Measurements from ENCODE around the gene LPAR1.

Gene LPAR1

DNA sequence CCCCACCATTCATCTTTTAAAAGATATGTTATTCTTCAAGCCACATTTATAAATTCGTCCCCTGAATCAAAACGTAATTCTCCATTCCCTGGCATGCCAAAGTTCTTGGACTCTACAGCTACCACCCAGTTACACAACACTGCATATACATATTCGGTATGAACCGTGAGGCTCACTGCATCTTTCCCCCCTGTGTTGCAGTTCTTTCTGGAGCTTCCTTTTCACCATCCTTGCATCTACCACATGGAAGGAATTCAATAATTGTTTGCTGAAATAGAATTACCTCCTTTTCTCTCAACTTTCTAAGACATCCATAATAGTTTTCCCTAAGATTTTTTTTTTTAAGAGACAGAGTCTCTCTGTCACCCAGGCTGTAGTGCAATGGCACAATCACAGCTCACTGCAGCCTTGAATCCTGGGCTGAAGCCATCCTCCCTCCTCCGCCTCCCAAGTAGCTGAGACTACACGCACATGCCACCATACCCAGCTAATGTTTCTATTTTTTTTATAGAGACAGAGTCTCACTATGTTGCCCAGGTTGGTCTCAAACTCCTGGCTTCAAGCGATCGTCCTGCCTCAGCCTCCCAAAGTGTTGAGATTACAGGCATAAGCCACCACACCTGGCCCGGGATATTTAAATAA lies 3.3 kb downstream of the LPAR1 start:
- no peak overlapping the region for H3K4me3 ChIP-seq (ENCODE audit: low read length)
- no peak for DNase-seq (ENCODE audit: low read depth)
- TF ChIP-seq, protein P1, sequence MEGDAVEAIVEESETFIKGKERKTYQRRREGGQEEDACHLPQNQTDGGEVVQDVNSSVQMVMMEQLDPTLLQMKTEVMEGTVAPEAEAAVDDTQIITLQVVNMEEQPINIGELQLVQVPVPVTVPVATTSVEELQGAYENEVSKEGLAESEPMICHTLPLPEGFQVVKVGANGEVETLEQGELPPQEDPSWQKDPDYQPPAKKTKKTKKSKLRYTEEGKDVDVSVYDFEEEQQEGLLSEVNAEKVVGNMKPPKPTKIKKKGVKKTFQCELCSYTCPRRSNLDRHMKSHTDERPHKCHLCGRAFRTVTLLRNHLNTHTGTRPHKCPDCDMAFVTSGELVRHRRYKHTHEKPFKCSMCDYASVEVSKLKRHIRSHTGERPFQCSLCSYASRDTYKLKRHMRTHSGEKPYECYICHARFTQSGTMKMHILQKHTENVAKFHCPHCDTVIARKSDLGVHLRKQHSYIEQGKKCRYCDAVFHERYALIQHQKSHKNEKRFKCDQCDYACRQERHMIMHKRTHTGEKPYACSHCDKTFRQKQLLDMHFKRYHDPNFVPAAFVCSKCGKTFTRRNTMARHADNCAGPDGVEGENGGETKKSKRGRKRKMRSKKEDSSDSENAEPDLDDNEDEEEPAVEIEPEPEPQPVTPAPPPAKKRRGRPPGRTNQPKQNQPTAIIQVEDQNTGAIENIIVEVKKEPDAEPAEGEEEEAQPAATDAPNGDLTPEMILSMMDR (IDR thresholded peaks at IDR 0.05; ENCODE audit: insufficient read depth, low read depth, low read length, missing control alignments), result no peak

DNA sequence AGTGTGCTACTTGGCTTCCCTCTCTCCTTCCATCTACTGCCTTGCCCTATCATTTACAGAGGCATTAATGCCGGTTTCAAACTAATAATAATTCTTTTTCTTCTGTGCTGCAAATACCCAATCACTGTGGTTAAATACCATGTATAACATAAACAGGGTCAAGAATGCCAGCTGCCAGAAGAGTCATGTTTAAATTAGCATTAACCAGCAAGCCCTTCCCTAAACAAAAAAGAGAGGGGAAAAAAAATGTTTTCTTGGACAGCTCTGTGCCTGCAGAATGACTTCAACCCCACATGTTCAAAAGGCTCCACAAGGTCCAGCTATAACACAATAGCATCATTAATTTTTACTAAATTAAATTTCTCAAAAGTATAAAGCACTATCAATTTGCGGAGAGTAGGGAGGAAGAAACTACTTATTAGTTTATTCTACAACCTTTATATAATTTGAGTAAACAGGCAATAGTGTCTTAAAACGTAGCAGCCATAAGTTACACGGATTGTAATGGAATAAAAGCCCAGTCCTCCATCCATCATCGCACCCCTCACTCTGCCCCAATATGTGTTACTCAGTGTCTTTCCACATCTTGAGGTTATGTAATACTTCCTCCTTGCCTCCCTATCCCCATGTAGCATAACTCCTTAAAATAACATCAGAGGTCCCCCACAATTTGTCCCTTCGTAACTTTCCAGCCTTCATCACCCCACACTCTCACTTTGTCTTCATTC lies 3.9 kb downstream of the LPAR1 start:
- TF ChIP-seq, protein P1 (IDR thresholded peaks at IDR 0.05; ENCODE audit: insufficient read depth, low read depth, low read length, missing control alignments), result no peak
- no peak overlapping the region for H3K4me3 ChIP-seq (ENCODE audit: low read length)
- DNase-seq (ENCODE audit: low read depth), result no peak

DNA sequence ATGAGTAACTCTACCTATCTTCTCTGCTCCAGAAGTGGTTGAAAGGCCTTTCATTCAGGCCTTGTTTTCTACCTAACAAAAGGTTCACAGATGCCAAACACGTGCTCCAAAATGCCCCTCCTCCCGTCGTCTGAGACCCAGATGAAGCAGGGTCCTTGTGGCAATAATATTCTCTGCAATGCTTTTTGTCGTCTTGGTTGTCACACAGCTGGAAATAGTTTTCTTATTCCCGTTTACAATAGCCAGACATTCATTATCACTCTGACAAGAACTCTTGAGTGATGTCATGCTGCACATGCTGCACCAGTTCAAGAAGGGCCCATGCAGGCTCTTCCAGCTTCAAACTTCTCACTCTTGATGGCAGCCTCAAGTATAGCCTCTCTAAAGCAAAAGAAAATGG lies 7.8 kb downstream of the LPAR1 start:
- no peak overlapping the region for H3K4me3 ChIP-seq (ENCODE audit: low read length)
- no peak for DNase-seq (ENCODE audit: low read depth)
- TF ChIP-seq, protein P1 (IDR thresholded peaks at IDR 0.05; ENCODE audit: insufficient read depth, low read depth, low read length, missing control alignments), result no peak

DNA sequence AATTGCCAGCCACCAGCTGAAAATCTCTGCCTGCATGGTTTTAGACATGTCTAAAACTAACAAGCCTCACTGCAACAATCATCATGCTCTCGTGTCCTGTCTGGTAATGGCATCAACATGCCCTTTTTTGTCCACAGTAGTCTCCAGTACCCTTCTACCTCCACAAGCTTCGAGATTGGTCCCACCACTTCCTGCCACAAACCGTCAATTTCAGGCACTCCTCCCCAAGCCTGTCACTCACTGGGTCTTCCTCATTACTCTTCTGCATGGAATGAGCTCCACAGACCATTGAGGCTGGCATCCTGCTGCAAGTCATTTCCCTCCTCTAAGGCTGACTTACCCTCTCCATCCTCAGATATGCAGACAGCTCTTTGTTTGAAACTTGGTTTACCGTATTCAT lies 9.0 kb downstream of the LPAR1 start:
- TF ChIP-seq, protein P1 (IDR thresholded peaks at IDR 0.05; ENCODE audit: insufficient read depth, low read depth, low read length, missing control alignments), result no peak
- no peak overlapping the region for H3K4me3 ChIP-seq (ENCODE audit: low read length)
- DNase-seq (ENCODE audit: low read depth), result no peak

DNA sequence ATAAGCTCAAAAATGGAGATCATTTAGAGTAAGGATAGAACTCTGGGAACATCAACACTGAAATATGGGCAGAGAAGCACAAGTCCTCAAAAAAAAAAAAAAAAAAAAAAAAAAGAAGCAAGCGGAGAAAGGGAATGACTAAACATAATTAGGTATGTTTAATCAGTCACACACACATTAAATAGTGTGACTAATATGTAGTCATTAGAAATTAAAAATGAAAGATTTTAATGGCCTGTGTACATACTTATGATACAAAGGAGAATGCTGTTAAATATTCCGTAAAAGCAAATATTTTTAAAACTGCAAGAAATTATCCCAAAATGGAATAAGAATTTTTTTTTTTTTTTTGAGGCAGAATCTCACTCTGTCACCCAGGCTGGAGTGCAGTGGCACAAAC lies 10.5 kb downstream of the LPAR1 start:
- TF ChIP-seq, protein P1 (IDR thresholded peaks at IDR 0.05; ENCODE audit: insufficient read depth, low read depth, low read length, missing control alignments), result no peak
- H3K4me3 ChIP-seq (ENCODE audit: low read length), result no peak overlapping the region
- no peak for DNase-seq (ENCODE audit: low read depth)

DNA sequence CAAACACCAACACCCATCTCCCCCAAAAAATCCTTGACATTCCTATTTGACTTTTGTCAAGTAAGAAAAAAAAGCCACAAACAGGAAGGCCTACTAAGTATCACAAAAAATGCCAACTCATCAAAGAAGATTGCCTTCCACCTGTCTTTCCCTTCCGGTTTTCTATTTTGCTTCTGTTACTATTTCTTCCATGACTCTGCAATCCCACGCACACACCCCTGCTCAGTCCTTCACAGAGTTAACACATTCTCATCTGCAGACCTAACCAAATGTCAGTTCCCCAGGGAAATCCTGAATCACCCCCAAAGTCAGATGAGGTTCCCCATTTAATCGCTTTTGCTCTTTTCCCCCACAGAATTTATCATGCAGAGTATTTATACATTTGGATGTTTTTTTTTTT lies 15.1 kb downstream of the LPAR1 start:
- DNase-seq (ENCODE audit: low read depth), result no peak
- no peak overlapping the region for H3K4me3 ChIP-seq (ENCODE audit: low read length)
- TF ChIP-seq, protein P1 (IDR thresholded peaks at IDR 0.05; ENCODE audit: insufficient read depth, low read depth, low read length, missing control alignments), result no peak

DNA sequence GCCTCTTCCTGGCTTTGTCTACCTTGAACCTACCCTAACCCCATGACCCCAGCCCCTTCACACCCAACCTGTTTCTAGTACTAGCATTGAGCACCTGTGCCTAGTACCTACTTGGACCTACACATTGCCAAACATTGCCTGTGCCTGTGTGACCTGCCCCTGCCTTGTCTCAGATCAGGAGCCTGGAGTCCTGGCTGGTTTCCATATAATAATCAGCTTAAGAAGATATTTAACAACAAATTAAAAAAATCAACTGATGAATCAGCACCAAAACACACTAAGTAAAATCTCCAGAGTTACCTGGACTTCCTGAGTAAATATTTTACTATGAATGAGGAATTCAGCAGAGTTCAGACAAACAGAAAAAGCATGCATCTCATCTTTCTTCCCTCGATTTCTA lies 17.7 kb downstream of the LPAR1 start:
- TF ChIP-seq, protein P1 (IDR thresholded peaks at IDR 0.05; ENCODE audit: insufficient read depth, low read depth, low read length, missing control alignments), result no peak
- no peak for DNase-seq (ENCODE audit: low read depth)
- no peak overlapping the region for H3K4me3 ChIP-seq (ENCODE audit: low read length)
